GM12878 (cell line): ENCODE results near the gene RAB28. TPM values are rescaled to one million over a fixed set of nuclear protein-coding genes. Genes with fewer than 3 reads are reported as not detected.

ENCODE experiments used
- ATAC-seq: fragments of 200-7000 bp; cut with Tn5 transposase; 3 replicates; pipeline ENCODE4 v1.9.1; 2020; ENCODE audit warnings: mild to moderate bottlenecking, moderate library complexity
- BruUV-seq: library from RNA; stranded (reverse); fragments of 400-500 nt; replicated peaks from 2 replicates; lab custom pipeline; 2021; lab: Mats Ljungman, UMichigan
- CTCF ChIA-PET: fragments of 300-600 bp; sonication (Branson Sonifier 250); formaldehyde crosslinking; extraction: SDS; loops from one replicate; lab custom pipeline; 2021; ENCODE audit warnings: inconsistent platforms; lab: Yijun Ruan, JAX
- POLR2A ChIA-PET: fragments of 350-600 bp; formaldehyde crosslinking; extraction: SDS; loops from one replicate; lab custom pipeline; 2021; ENCODE audit warnings: inconsistent platforms; lab: Charles Lee
- RAD21 ChIA-PET: fragments of 300-600 bp; sonication (Branson Sonifier 250); formaldehyde crosslinking; loops from one replicate; lab custom pipeline; 2023; ENCODE audit warnings: antibody characterized with exemption; ENCODE audit not compliant: unreplicated experiment; lab: Charles Lee
- SMC1A ChIA-PET: fragments of 300-600 bp; sonication (Branson Sonifier 250); formaldehyde crosslinking; loops from one replicate; lab custom pipeline; 2023; ENCODE audit not compliant: unreplicated experiment, uncharacterized antibody; lab: Charles Lee
- DNase-seq: peaks from one replicate; pipeline ENCODE4 v3.0.0-alpha.2; 2011; ENCODE audit warnings: low read depth, low spot score
- FAIRE-seq: peaks from 3 replicates; lab custom pipeline; 2011; peaks lifted over from hg19 to GRCh38; lab: Jason Lieb, UNC
- H2AFZ ChIP-seq: 2 replicates; pipeline ENCODE4 v1.6.0; 2011; ENCODE audit warnings: low read depth, low read length, control low read depth; ENCODE audit not compliant: control insufficient read depth
- H3K27ac ChIP-seq: 2 replicates; pipeline ENCODE4 v1.5.1; 2011; ENCODE audit warnings: control low read depth; ENCODE audit not compliant: control insufficient read depth, insufficient read depth
- H3K27me3 ChIP-seq, 2 experiments: replicated peaks in 1 of 2; 2 replicates each; pipeline versions ENCODE4 v1.6.0 to v1.6.1; 2011; ENCODE audit warnings: low read length in 1 of 2; ENCODE audit not compliant: control insufficient read depth in 2 of 2, insufficient read depth in 2 of 2
- H3K36me3 ChIP-seq, 2 experiments: 2 replicates each; pipeline ENCODE4 v1.5.1; 2011; ENCODE audit warnings: low read length in 1 of 2; ENCODE audit not compliant: control insufficient read depth in 2 of 2, insufficient read depth in 2 of 2
- H3K4me1 ChIP-seq: 2 replicates; pipeline ENCODE4 v1.6.1; 2011; ENCODE audit warnings: mild to moderate bottlenecking, low read length, moderate library complexity, mixed read lengths; ENCODE audit not compliant: control insufficient read depth, insufficient read depth
- H3K4me2 ChIP-seq: 2 replicates; pipeline ENCODE4 v1.6.0; 2011; ENCODE audit warnings: control low read depth; ENCODE audit not compliant: control insufficient read depth, insufficient read depth
- H3K4me3 ChIP-seq: fragments of 200-600 bp; sonication (generic); 2 replicates; pipeline ENCODE4 v1.5.1; 2016
- H3K79me2 ChIP-seq: 2 replicates; pipeline ENCODE4 v1.6.0; 2011; ENCODE audit warnings: low read length; ENCODE audit not compliant: control insufficient read depth, insufficient read depth
- H3K9ac ChIP-seq: 2 replicates; pipeline ENCODE4 v1.8.0; 2011; ENCODE audit warnings: low read length, control low read depth, mixed read lengths; ENCODE audit not compliant: control insufficient read depth, insufficient read depth
- H3K9me3 ChIP-seq: replicated peaks from 3 replicates; pipeline ENCODE4 v1.5.1; 2011; ENCODE audit warnings: mild to moderate bottlenecking, low read length; ENCODE audit not compliant: control insufficient read depth, insufficient read depth
- H4K20me1 ChIP-seq: 2 replicates; pipeline ENCODE4 v1.6.0; 2011; ENCODE audit not compliant: control insufficient read depth, insufficient read depth
- ATF3 ChIP-seq: IDR thresholded peaks from 2 replicates; pipeline ENCODE4 v1.6.1; 2011; ENCODE audit warnings: low read depth, mild to moderate bottlenecking, low read length, moderate library complexity, borderline replicate concordance; ENCODE audit errors: extremely low read depth
- BACH1 ChIP-seq: fragments of 450-650 bp; IDR thresholded peaks from 2 replicates; pipeline ENCODE4 v1.6.1; 2017; ENCODE audit warnings: mild to moderate bottlenecking, borderline replicate concordance
- BHLHE40 ChIP-seq, 2 experiments: fragments of 450-650 bp in 1 of 2; IDR thresholded peaks; 2 replicates each; pipeline ENCODE4 v1.6.1; 2011 to 2017; ENCODE audit warnings: low read depth in 2 of 2, borderline replicate concordance in 1 of 2, improper control_type of control experiment in 1 of 2, low read length in 1 of 2, mild to moderate bottlenecking in 1 of 2
- CBFB ChIP-seq: IDR thresholded peaks from 2 replicates; pipeline ENCODE4 v1.6.1; 2016; ENCODE audit warnings: antibody characterized with exemption, low read depth
- FOXK2 ChIP-seq: fragments of 450-650 bp; IDR thresholded peaks from 2 replicates; pipeline ENCODE4 v1.6.1; 2017; ENCODE audit warnings: mild to moderate bottlenecking, moderate library complexity
- HDAC2 ChIP-seq: fragments of 200-600 bp; sonication (generic); IDR thresholded peaks from 2 replicates; pipeline ENCODE4 v1.6.1; 2017
- MEF2B ChIP-seq: fragments of 450-650 bp; IDR thresholded peaks from 2 replicates; pipeline ENCODE4 v1.6.1; 2018; ENCODE audit warnings: mild to moderate bottlenecking, moderate library complexity; ENCODE audit not compliant: partially characterized antibody, poor library complexity, severe bottlenecking
- MXI1 ChIP-seq: fragments of 150-350 bp; IDR thresholded peaks from 2 replicates; pipeline ENCODE4 v1.6.1; 2011; ENCODE audit warnings: low read depth, mild to moderate bottlenecking, inconsistent platforms, low read length, improper control_type of control experiment
- NR2C2 ChIP-seq: IDR thresholded peaks from 2 replicates; pipeline ENCODE4 v1.6.1; 2011; ENCODE audit warnings: borderline replicate concordance, low read depth; ENCODE audit not compliant: control insufficient read depth, insufficient read length
- POLR2AphosphoS2 ChIP-seq: IDR thresholded peaks from 2 replicates; pipeline ENCODE4 v1.6.1; 2011; ENCODE audit warnings: low read depth, mild to moderate bottlenecking, low read length, improper control_type of control experiment, moderate library complexity
- RELA ChIP-seq: fragments of 450-650 bp; IDR thresholded peaks from 2 replicates; pipeline ENCODE4 v1.8.0; 2014; ENCODE audit warnings: borderline replicate concordance; ENCODE audit not compliant: partially characterized antibody
- SMARCA5 ChIP-seq: fragments of 450-650 bp; IDR thresholded peaks from 2 replicates; pipeline ENCODE4 v1.6.1; 2017; ENCODE audit warnings: mild to moderate bottlenecking
- USF1 ChIP-seq: IDR thresholded peaks from 2 replicates; pipeline ENCODE4 v1.6.1; 2011; ENCODE audit warnings: borderline replicate concordance, low read depth, mild to moderate bottlenecking, moderate library complexity, mixed read lengths, low read length; ENCODE audit not compliant: insufficient read depth; ENCODE audit errors: extremely low read length
- ZBED1 ChIP-seq: IDR thresholded peaks from 2 replicates; pipeline ENCODE4 v1.6.1; 2016; ENCODE audit warnings: borderline replicate concordance
- ZNF687 ChIP-seq: fragments of 450-650 bp; IDR thresholded peaks from 2 replicates; pipeline ENCODE4 v1.6.1; 2017; ENCODE audit warnings: mild to moderate bottlenecking, moderate library complexity
- WGBS: methylation state at CpG from one replicate; pipeline ENCODE4 v1.1.6; 2016; ENCODE audit warnings: low lambda C conversion rate; ENCODE audit not compliant: insufficient replicate concordance, insufficient coverage; ENCODE audit errors: missing lambda C conversion rate; 5-methylcytosine and 5-hydroxymethylcytosine counted together
- in situ Hi-C: fragments of 300-500 bp; cut with MboI; formaldehyde crosslinking; loops from 9 replicates; pipeline ENCODE4 v1.14.3; 2018; ENCODE audit warnings: mixed read lengths
- intact Hi-C: fragments of 100-400 bp; cut with micrococcal nuclease; formaldehyde crosslinking; loops from one replicate; pipeline ENCODE4 v1.14.2; 2022; ENCODE audit not compliant: unreplicated experiment
- polyA plus RNA-seq, 11 experiments: library from polyadenylated mRNA; depleted of rRNA in 4 of 11; unstranded in 6 of 11; stranded (reverse) in 5 of 11; fragments of >200 nt; fragmentation: Nextera tagmentation in 4 of 11; fragmentation: Illumina TruSeq in 1 of 11; extraction: Ambion mirVana in 4 of 11; extraction: Trizol in 1 of 11; gene quantifications; 1 replicate in 1 of 11; 2 replicates in 10 of 11; pipeline versions ENCODE4 v1.2.1 to v1.2.3, GENCODE V29; 2011 to 2016; ENCODE audit warnings: inconsistent platforms in 2 of 11, missing spikeins in 2 of 11, low read depth in 1 of 11
- total RNA-seq, 4 experiments: library from RNA; depleted of rRNA in 3 of 4; stranded (reverse); fragments of >200 nt in 3 of 4; fragmentation: Illumina TruSeq in 1 of 4; extraction: Trizol in 1 of 4; gene quantifications; 2 replicates each; pipeline versions ENCODE4 v1.2.1 to v1.2.3, GENCODE V29; 2013 to 2021
- TF ChIP-seq, protein P1 (sequence below), 3 experiments: IDR thresholded peaks in 2 of 3; conservative IDR thresholded peaks in 1 of 3; 2 replicates each; pipeline ENCODE4 v1.5.1; 2011; ENCODE audit warnings: low read depth in 3 of 3, low read length in 3 of 3, mild to moderate bottlenecking in 3 of 3, control low read depth in 2 of 3, moderate library complexity in 2 of 3, inconsistent platforms in 1 of 3, mixed read lengths in 1 of 3; ENCODE audit not compliant: control insufficient read depth in 2 of 3, insufficient read depth in 1 of 3; ENCODE audit errors: extremely low read depth in 1 of 3

Gene RAB28
- total and polyA plus RNA-seq, 10 of the 15 experiments (the other 5 are each of a cell fraction or from before 2014, with no cell fraction given), result 5.8 to 29.3 (median 16.9) TPM

DNA sequence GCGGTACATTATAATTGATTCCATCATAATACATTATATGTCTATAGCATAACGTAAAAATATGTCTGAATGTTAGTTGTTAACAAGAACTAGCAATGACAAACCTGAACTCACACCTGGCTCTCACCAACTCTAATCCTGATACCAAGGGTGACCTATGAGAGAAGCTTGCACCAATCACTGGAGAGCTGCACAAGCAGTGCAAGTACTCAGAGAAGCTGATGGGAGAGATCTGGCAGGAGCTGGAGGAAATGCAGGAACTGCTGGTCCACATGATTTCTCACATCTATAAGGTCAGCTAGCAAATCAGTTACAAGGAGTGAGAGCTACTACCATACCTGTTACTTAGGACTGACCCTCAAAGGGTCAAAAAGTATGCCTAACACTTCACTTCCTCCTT, 74.8 kb downstream of the RAB28 start:
- POLR2A ChIA-PET, result no interaction called here
- CTCF ChIA-PET, result no interaction called here
- Histone ChIP-seq H3K36me3 (no peaks in the 10 kb centered on the region), H4K20me1 (no peaks in the 10 kb centered on the region)
- TF ChIP-seq MEF2B, result no peak
- no peak for TF ChIP-seq FOXK2
- no peak for TF ChIP-seq NR2C2
- TF ChIP-seq SMARCA5, result no peak
- no peak for TF ChIP-seq POLR2AphosphoS2
- no peak for TF ChIP-seq ATF3
- no peak for TF ChIP-seq ZNF687
- no peak for TF ChIP-seq RELA
- TF ChIP-seq BHLHE40 (IDR thresholded peaks at IDR 0.05; ENCODE audit: borderline replicate concordance in 1 of 2, low read depth in 2 of 2, low read length in 1 of 2), result no peak
- TF ChIP-seq, protein P1, sequence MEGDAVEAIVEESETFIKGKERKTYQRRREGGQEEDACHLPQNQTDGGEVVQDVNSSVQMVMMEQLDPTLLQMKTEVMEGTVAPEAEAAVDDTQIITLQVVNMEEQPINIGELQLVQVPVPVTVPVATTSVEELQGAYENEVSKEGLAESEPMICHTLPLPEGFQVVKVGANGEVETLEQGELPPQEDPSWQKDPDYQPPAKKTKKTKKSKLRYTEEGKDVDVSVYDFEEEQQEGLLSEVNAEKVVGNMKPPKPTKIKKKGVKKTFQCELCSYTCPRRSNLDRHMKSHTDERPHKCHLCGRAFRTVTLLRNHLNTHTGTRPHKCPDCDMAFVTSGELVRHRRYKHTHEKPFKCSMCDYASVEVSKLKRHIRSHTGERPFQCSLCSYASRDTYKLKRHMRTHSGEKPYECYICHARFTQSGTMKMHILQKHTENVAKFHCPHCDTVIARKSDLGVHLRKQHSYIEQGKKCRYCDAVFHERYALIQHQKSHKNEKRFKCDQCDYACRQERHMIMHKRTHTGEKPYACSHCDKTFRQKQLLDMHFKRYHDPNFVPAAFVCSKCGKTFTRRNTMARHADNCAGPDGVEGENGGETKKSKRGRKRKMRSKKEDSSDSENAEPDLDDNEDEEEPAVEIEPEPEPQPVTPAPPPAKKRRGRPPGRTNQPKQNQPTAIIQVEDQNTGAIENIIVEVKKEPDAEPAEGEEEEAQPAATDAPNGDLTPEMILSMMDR (IDR thresholded peaks at IDR 0.05 in 2 of 3, conservative IDR thresholded peaks at IDR 0.05 in 1 of 3; ENCODE audit: control insufficient read depth in 2 of 3, extremely low read depth in 1 of 3, insufficient read depth in 1 of 3, low read depth in 3 of 3, low read length in 3 of 3), result no peak
- TF ChIP-seq MXI1, result no peak
- no peak for TF ChIP-seq ZBED1
- TF ChIP-seq USF1, result no peak
- TF ChIP-seq CBFB, result no peak
- no peak for TF ChIP-seq BACH1
- TF ChIP-seq HDAC2, result no peak
- TF ChIP-seq, all 136 proteins: peak for 0
- 100% methylated on average over 2 of the region's 2 CpGs for WGBS
- no TSS peak for BruUV-seq
- Histone ChIP-seq H3K27ac (no peak overlapping the region), H3K4me3 (no peak overlapping the region), H3K79me2 (no peaks in the 10 kb centered on the region), H3K9ac (no peak overlapping the region), H3K9me3 (peaks cover 6% of the 10 kb centered on the region; the same call in 2 of the 3 replicates), H3K4me2 (no peak overlapping the region), H3K4me1 (no peaks in the 10 kb centered on the region), H3K27me3 (no peaks in the 10 kb centered on the region), H2AFZ (no peak overlapping the region)
- ATAC-seq, result no peak
- SMC1A ChIA-PET, result no interaction called here
- no peak for DNase-seq
- intact Hi-C loops, result no loop called here
- RAD21 ChIA-PET, result no interaction called here
- FAIRE-seq, result no peak
- in situ Hi-C loops, result no loop called here
